ENCODE measurements around the gene PIP.
"Not testable (repeated sequence)": the region's sequence is repeated elsewhere in the genome, so short reads cannot be mapped to it uniquely, and the experiment has no call there.

The PIP gene

GRCh38 chr7:143180771-143181170, 48.9 kb downstream of the PIP start:
- DNase-seq = not testable (repeated sequence)

- DNase-seq = no peak
Observed at GRCh38 chr7:143181349-143181748, 49.5 kb downstream of the PIP start.

GRCh38 chr7:143183024-143183423, 51.1 kb downstream of the PIP start, which contains the start of gene TAS2R39:
TSS of gene TAS2R39 (plus strand) at chr7:143183419. CDS start at chr7:143183419, 0 bp downstream.
- DNase-seq = no peak

- DNase-seq = no peak
Observed at GRCh38 chr7:143185551-143185950, 53.7 kb downstream of the PIP start.

- no peak for DNase-seq
Observed at GRCh38 chr7:143188994-143189393, 57.1 kb downstream of the PIP start.
